Parathyroid adenoma (tissue), 2 donors: ENCODE measurements around the gene WDR81.
"Not testable (repeated sequence)": the region's sequence is repeated elsewhere in the genome, so short reads cannot be mapped to it uniquely, and the experiment has no call there.

Experiments
- H2AFZ ChIP-seq: fragments of 300-600 bp; sonication (generic); one replicate; pipeline ENCODE4 v1.7.0; 2017; ENCODE audit warnings: antibody characterized with exemption, mild to moderate bottlenecking
- H3K27ac ChIP-seq: fragments of 300-600 bp; sonication (generic); one replicate; pipeline ENCODE4 v1.7.0; 2017
- H3K27me3 ChIP-seq: fragments of 300-600 bp; sonication (generic); one replicate; pipeline ENCODE4 v1.7.0; 2017; ENCODE audit warnings: low read length; ENCODE audit not compliant: control insufficient read depth, insufficient read depth
- H3K36me3 ChIP-seq: fragments of 300-600 bp; sonication (generic); one replicate; pipeline ENCODE4 v1.7.0; 2017; ENCODE audit warnings: low read length; ENCODE audit not compliant: control insufficient read depth, insufficient read depth
- H3K4me1 ChIP-seq: fragments of 300-600 bp; sonication (generic); one replicate; pipeline ENCODE4 v1.7.0; 2017; ENCODE audit warnings: control low read depth
- H3K4me2 ChIP-seq: fragments of 300-600 bp; sonication (generic); one replicate; pipeline ENCODE4 v1.7.0; 2017; ENCODE audit warnings: low read length
- H3K4me3 ChIP-seq: fragments of 300-600 bp; sonication (generic); one replicate; pipeline ENCODE4 v1.7.0; 2017; ENCODE audit warnings: low read depth, low read length
- H3K79me2 ChIP-seq: fragments of 300-600 bp; sonication (generic); one replicate; pipeline ENCODE4 v1.7.0; 2017; ENCODE audit warnings: control low read depth
- H3K9ac ChIP-seq: fragments of 300-600 bp; sonication (generic); one replicate; pipeline ENCODE4 v1.7.0; 2017; ENCODE audit warnings: mild to moderate bottlenecking
- H3K9me3 ChIP-seq: fragments of 300-600 bp; sonication (generic); one replicate; pipeline ENCODE4 v1.7.0; 2017; ENCODE audit warnings: low read length; ENCODE audit not compliant: control insufficient read depth
- CTCF ChIP-seq: fragments of 300-600 bp; sonication (generic); IDR thresholded peaks from one replicate; pipeline ENCODE4 v1.7.0; 2017; ENCODE audit warnings: antibody characterized with exemption, mild to moderate bottlenecking
- donor health status: primary hyperparathyroidism.

The WDR81 gene

DNA sequence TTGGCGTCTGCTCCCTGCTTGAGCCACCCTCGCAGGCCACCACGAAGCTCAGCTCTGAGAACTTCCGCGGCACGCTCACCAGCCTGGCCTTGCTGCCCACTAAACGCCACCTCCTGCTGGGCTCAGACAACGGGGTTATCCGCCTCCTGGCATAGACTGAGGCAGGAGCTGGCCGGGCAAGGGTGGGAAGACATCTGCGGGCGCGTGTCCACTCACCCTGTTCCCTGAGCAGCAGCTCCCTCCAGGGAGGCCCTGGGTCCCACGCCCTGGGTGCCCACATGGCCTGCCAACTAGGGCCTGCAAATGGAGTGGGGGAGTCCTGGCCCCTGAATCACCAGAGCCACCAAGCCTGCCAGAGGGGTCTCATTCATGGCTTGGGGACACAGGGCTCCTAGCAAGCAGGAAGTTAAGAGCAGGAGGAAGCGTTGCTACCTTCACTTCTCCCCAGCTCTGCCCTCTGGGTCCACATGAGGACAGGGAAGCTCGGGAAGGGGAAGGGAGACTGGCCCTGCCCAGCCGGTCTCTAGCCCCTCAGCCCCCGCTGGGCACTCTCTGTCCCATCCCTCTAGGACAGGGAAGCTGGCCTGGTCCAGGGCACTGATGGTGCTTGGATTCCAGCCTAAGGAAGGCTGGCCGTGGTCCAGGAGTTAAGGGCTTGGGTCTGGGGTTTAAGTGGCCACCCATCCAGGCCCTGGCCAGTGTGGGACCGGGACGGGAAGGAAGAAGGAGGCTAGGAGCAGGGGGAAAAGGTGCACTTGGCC is 13.2 kb downstream of the WDR81 start:
- Histone ChIP-seq H3K27ac (no peak overlapping the region), H3K9ac (no peak overlapping the region), H2AFZ (no peak overlapping the region), H3K9me3 (no peaks in the 10 kb centered on the region), H3K79me2 (no peaks in the 10 kb centered on the region), H3K36me3 (no peaks in the 10 kb centered on the region), H3K4me2 (no peak overlapping the region), H3K4me3 (no peak overlapping the region), H3K4me1 (no peaks in the 10 kb centered on the region), H3K27me3 (no peaks in the 10 kb centered on the region)
- TF ChIP-seq CTCF = no peak

GRCh38 chr17:1741899-1742298 is 17.4 kb downstream of the WDR81 start:
- not testable (repeated sequence) for H3K79me2 ChIP-seq, H3K9ac ChIP-seq, H3K4me3 ChIP-seq, H3K9me3 ChIP-seq, H3K27ac ChIP-seq, H3K4me2 ChIP-seq, H3K27me3 ChIP-seq, H2AFZ ChIP-seq, H3K36me3 ChIP-seq, H3K4me1 ChIP-seq

DNA sequence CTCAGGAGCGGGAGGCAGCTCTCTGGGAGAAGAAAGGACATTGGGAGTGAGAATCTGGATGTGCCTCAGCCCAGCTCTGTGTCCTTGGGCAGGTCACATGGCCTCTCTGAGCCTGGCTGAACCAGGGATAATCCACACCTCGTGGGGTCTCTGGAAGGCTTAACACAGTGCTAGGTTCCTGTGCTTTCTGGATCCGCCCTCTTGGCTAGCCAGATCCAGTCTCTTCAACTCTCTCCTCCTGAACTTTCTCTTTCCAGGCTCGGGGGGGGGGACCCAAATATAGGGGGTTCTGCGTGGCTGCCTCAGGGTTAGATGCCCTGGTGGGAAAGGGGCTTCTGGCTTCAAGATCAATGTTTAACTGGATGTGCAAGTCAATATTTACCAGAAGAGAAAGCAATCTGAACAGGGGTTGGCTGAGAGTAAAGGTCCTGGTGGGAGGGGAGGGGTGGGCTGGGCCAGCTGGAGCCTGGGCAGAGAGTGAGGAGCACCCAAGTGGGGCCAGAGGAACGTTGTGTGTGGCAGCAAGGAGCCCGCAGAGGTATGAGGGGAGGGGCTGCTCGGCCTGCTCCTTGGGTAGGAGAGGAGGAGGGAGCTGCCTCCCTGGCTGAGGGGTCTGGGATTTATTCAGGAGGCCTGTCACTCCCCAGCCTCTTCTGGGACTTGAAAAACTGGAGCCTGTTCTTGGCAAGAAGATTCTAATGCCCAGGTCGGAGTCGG is 18.0 kb downstream of the WDR81 start, which contains the start of gene SERPINF2:
Gene SERPINF2, plus strand, starts transcription at position 501 of the 717 bp plus-strand sequence. CDS start 2,125 bp downstream, outside the sequence.
- no peak within 1 kb of the TSS for H3K4me3 ChIP-seq
- H3K9ac ChIP-seq = no peak within 1 kb of the TSS
- H2AFZ ChIP-seq = no peak within 1 kb of the TSS
- H3K27ac ChIP-seq = no peak within 1 kb of the TSS
- H3K79me2 ChIP-seq = no peaks in the 10 kb centered on the region
- no peak for TF ChIP-seq CTCF
- H3K9me3 ChIP-seq = no peaks in the 10 kb centered on the region
- H3K27me3 ChIP-seq = no peaks in the 10 kb centered on the region
- H3K4me1 ChIP-seq = no peaks in the 10 kb centered on the region
- no peak within 1 kb of the TSS for H3K4me2 ChIP-seq
- H3K36me3 ChIP-seq = no peaks in the 10 kb centered on the region

GRCh38 chr17:1743088-1743439 is 18.6 kb downstream of the WDR81 start:
- no peak overlapping the region for H3K27ac ChIP-seq
- no peak overlapping the region for H3K4me2 ChIP-seq
- H3K4me3 ChIP-seq = no peak overlapping the region

More at GRCh38 chr17:1743088-1743439, 18.6 kb downstream of the WDR81 start:
- Histone ChIP-seq H2AFZ (no peak overlapping the region), H3K9me3 (no peaks in the 10 kb centered on the region), H3K27me3 (no peaks in the 10 kb centered on the region), H3K36me3 (no peaks in the 10 kb centered on the region), H3K4me1 (no peaks in the 10 kb centered on the region), H3K9ac (no peak overlapping the region), H3K79me2 (no peaks in the 10 kb centered on the region)
- no peak for TF ChIP-seq CTCF
